Smooth muscle cell of the brain vasculature (primary cell): ENCODE data around the gene TAS1R3.

ENCODE experiments used
- DNase-seq: peaks from one replicate; pipeline ENCODE4 v3.0.0-alpha.2; 2012; ENCODE audit warnings: low read depth, low spot score

TAS1R3 gene

GRCh38 chr1:1324084-1324523 is 7.0 kb upstream of the TAS1R3 start:
- DNase-seq: no peak

- DNase-seq: peak; percentile 59
Measured at GRCh38 chr1:1324524-1325287, 6.4 kb upstream of the TAS1R3 start, which contains the start of the genes CPTP and INTS11. Gene CPTP, plus strand, starts transcription at chr1:1324802. Its CDS starts 2,109 bp downstream, at chr1:1326911. Gene INTS11, minus strand, starts transcription at chr1:1324660. Its CDS starts 52 bp downstream, at chr1:1324608.

- DNase-seq: no peak
Measured at GRCh38 chr1:1325288-1326074, 5.6 kb upstream of the TAS1R3 start.

GRCh38 chr1:1326075-1326605 is 4.9 kb upstream of the TAS1R3 start:
- DNase-seq: no peak

GRCh38 chr1:1327291-1327690 is 3.8 kb upstream of the TAS1R3 start:
- no peak for DNase-seq

- no peak for DNase-seq
Measured at GRCh38 chr1:1328254-1328653, 2.8 kb upstream of the TAS1R3 start.

GRCh38 chr1:1329304-1330210 is 1.5 kb upstream of the TAS1R3 start:
- DNase-seq: no peak

- no peak for DNase-seq
Measured at GRCh38 chr1:1330366-1331067, 563 bp upstream of the TAS1R3 start.

- no peak for DNase-seq
Measured at GRCh38 chr1:1332031-1332755, 1.1 kb downstream of the TAS1R3 start.

GRCh38 chr1:1332774-1333480 is 1.8 kb downstream of the TAS1R3 start:
- DNase-seq: no peak

GRCh38 chr1:1333551-1334241 is 2.6 kb downstream of the TAS1R3 start:
- DNase-seq: no peak

- no peak for DNase-seq
Measured at GRCh38 chr1:1334835-1335234, 3.8 kb downstream of the TAS1R3 start.

GRCh38 chr1:1335283-1335682 is 4.2 kb downstream of the TAS1R3 start:
- DNase-seq: no peak

- DNase-seq: no peak
Measured at GRCh38 chr1:1335792-1336248, 4.7 kb downstream of the TAS1R3 start.

- DNase-seq: no peak
Measured at GRCh38 chr1:1336446-1336845, 5.4 kb downstream of the TAS1R3 start.

- no peak for DNase-seq
Measured at GRCh38 chr1:1336931-1337792, 6.1 kb downstream of the TAS1R3 start.

GRCh38 chr1:1337793-1338147 is 6.7 kb downstream of the TAS1R3 start:
- DNase-seq: no peak

GRCh38 chr1:1338278-1338677 is 7.2 kb downstream of the TAS1R3 start:
- no peak for DNase-seq
